ENCODE measurements around the gene ULK1.

Gene ULK1

DNA sequence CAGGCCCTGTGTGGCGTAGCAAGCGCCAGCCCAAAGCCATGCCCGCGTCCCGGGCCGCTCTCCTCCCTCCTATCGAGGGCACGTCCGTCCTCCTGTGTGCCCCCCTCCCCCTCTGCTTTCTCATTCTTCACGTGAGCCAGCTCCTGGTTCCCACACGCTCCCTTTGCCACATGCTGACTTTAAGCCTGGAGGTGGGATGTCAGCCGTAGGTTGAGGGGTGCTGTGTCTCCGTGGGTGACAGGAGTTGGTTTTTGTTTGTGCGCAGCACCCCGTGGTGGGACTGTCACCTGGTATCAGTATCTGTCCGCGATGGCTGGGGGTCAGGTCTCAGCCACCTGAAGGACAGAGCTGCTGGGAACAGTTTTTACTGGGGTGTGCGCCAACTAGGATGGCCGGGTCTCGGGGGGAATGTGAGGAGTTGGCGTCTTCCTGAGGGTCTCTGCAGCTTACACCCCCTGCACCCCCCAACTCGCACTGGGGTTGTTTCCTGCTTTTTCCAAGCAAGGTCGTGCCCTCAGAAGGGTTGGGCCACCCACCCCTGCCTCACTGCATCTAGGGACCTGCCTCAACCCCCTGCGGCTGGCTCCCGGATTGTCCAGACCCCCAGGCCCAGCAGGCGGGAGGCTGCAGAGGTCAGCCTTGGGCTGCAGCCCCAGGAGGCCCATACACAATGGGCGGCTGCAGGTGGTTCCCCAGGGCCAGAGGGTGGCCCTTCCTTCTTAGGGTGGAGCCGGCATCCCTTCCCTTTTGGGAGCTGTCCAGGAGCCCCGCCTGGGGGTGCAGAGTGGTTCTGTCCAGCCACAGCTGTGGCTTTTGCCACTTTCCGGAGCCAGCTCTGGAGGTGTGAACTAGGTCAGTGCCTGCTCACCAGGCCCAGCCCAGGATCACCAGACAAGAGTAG lies 7.3 kb downstream of the ULK1 start:
- peaks cover 3% of the 10 kb centered on the region for H3K4me1 ChIP-seq (ENCODE audit: control insufficient read depth, insufficient read depth, low read length)
- no peak overlapping the region for H3K27ac ChIP-seq (ENCODE audit: low read length)
- no peaks in the 10 kb centered on the region for H3K9me3 ChIP-seq (ENCODE audit: control insufficient read depth, insufficient read depth, low read length)
- H3K36me3 ChIP-seq (ENCODE audit: control insufficient read depth, insufficient read depth, low read length), result no peaks in the 10 kb centered on the region
- DNase-seq (ENCODE audit: low read depth, low spot score), result no peak
- no peak overlapping the region for H3K4me3 ChIP-seq (ENCODE audit: low read length)
- no peaks in the 10 kb centered on the region for H3K27me3 ChIP-seq (ENCODE audit: control insufficient read depth, insufficient read depth, low read length)
- no CpG with 5 or more reads among the region's 30 CpGs for WGBS (ENCODE audit: insufficient coverage, insufficient read length)

DNA sequence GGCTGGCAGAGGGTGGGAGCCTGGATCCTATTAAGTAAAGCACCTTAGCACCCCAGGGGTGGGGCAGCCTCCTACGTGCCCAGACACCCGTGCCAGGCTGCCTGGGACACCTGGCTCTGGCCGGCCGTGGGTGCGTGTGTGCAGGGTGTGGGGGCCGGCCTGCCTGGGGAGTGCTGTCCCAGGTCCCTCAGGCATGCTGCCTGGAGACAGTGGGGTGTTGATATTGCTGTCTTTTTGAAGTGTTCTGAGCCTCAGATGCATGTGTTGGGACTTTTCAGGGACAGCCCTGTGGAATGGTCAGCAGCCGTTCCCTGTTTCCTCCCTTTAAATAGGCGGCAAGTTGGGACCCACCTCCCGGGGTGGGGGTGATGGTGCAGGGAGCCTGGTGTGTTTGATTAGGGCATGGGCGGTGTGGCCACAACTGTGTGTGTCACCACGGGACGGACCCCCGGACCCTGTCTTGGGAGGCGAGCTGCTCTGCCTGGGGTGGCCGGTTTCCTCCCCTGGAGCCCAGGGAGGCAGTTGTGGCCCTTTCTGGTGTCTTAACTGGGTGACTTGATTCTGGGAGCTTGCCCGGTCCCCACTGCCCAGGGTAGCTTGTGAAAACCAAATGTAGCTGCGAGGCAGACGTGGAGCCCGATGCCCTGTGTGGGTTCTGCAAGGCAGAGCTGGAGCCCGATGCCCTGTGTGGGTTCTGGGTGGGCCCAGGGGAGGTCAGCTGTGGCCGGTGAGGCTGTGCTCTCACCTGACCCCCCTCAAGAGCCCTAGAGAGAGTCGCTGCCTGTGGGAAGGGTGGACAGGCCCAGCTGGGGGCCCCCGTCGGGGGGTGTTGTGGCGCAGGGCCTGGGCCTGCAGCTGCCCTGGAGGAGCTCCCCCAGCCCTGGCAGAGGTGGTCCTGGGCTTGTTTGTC lies 8.2 kb downstream of the ULK1 start:
- Histone ChIP-seq H3K4me3 (ENCODE audit: low read length) (no peak overlapping the region), H3K27ac (ENCODE audit: low read length) (no peak overlapping the region), H3K9me3 (ENCODE audit: control insufficient read depth, insufficient read depth, low read length) (no peaks in the 10 kb centered on the region), H3K36me3 (ENCODE audit: control insufficient read depth, insufficient read depth, low read length) (no peaks in the 10 kb centered on the region), H3K27me3 (ENCODE audit: control insufficient read depth, insufficient read depth, low read length) (no peaks in the 10 kb centered on the region), H3K4me1 (ENCODE audit: control insufficient read depth, insufficient read depth, low read length) (0 out of 2 replicates have a peak, but pooled peaks cover 1% of the 10 kb centered on the region)
- no peak for DNase-seq (ENCODE audit: low read depth, low spot score)
- no CpG with 5 or more reads among the region's 25 CpGs for WGBS (ENCODE audit: insufficient coverage, insufficient read length)

DNA sequence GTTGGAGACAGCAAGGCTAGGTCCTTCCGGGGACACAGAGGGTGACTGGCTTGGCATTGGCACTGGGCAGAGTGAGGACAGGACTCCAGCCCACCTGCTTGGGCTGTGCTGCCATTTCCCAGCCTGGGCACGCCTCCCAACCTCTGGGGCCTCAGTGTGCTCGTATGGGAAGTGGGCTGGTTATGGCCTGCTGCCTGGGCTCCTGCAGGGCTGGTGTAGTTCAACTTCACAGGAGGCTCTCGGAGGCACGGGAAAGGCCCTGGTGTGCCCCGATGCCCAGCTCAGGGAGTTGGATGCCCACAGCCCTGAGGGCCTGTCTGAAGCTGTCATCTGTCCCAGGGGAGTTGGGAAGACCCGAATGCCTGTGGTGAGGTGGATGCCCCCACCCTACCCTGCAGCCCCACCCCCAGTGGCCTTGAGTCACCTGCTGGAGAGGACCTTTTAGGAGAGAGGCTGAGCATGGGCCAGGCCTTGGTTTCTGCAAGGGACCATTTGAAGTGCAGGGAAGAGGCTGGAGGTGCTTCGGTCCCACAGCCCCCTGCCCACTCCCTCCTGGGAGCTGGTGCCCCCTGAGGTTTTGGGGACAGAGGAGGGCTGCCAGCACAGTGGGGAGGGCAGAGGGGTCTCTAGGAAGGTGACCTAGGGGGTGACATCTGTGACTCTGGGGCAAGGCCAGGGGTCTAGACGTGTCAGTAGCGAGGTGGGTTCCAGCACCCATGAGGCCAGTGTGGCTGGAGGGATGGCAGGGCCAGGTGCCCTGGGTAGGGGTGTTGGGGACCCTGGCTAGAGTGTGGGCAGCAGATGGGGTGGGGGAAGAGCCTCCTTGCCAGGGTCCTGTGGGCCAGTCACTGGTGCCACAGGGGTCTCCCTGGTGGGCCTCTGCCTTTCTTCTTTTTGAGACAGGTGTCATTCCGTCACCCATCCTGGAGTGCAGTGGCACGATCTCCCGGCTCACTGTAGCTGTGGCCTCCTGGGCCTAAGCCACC lies 9.1 kb downstream of the ULK1 start:
- H3K27me3 ChIP-seq (ENCODE audit: control insufficient read depth, insufficient read depth, low read length), result no peaks in the 10 kb centered on the region
- no peak overlapping the region for H3K27ac ChIP-seq (ENCODE audit: low read length)
- WGBS (ENCODE audit: insufficient coverage, insufficient read length), result no CpG with 5 or more reads among the region's 13 CpGs
- H3K9me3 ChIP-seq (ENCODE audit: control insufficient read depth, insufficient read depth, low read length), result no peaks in the 10 kb centered on the region
- 0 out of 2 replicates have a peak, but pooled peaks cover 1% of the 10 kb centered on the region for H3K4me1 ChIP-seq (ENCODE audit: control insufficient read depth, insufficient read depth, low read length)
- peaks cover 3% of the 10 kb centered on the region; the same call in 1 of the 2 replicates for H3K36me3 ChIP-seq (ENCODE audit: control insufficient read depth, insufficient read depth, low read length)
- H3K4me3 ChIP-seq (ENCODE audit: low read length), result no peak overlapping the region
- DNase-seq (ENCODE audit: low read depth, low spot score), result no peak

DNA sequence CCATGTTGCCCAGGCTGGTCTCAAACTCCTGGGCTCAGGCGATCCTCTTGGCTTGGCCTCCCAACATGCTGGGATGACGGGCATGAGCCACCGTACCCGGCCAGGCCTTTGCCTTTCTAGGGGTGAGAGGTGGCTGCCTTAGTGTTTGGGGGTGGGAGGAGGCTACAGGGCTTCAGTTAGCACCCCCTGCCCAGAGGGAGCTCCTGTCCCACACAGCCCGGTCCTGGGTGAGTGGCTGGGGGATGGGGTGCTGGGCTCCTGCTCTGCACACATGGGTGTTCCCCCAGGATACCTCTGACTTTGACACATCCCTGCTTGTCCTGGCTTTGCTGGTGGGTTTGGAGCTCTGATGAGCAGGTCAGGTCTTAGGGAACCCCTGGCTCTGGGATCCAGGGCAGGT lies 9.9 kb downstream of the ULK1 start:
- Histone ChIP-seq H3K4me1 (ENCODE audit: control insufficient read depth, insufficient read depth, low read length) (0 out of 2 replicates have a peak, but pooled peaks cover 1% of the 10 kb centered on the region), H3K27ac (ENCODE audit: low read length) (no peak overlapping the region), H3K9me3 (ENCODE audit: control insufficient read depth, insufficient read depth, low read length) (no peaks in the 10 kb centered on the region), H3K36me3 (ENCODE audit: control insufficient read depth, insufficient read depth, low read length) (peaks cover 9% of the 10 kb centered on the region), H3K27me3 (ENCODE audit: control insufficient read depth, insufficient read depth, low read length) (no peaks in the 10 kb centered on the region), H3K4me3 (ENCODE audit: low read length) (no peak overlapping the region)
- WGBS (ENCODE audit: insufficient coverage, insufficient read length), result no CpG with 5 or more reads among the region's 5 CpGs
- DNase-seq (ENCODE audit: low read depth, low spot score), result no peak

DNA sequence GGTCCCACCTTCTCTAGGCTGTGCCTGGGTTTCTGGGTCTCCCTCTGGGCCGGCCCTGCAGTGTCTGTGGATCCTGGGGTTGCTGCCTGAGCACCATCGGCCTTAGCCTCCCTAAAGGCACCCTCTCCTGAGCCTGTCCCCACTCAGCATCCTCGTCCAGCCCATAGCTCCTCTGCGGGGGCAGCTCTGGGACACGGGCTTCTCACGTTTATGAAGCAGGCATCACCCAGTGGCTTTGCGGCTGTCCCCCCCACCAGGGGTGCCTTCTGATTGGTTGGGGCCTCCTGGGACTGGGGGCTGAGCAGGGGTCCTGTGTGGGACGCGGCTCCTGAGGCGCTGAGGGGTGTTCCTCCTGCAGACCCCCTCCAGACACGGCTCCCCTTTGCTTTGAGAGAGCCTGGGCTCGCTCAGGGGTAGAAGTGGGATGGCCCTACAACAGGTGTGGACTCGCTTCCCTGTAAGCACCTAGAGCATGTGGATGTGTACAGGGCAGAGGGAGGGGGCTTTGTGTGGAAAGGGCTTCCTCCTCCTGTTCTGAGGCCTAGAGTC lies 10.7 kb downstream of the ULK1 start:
- no peak overlapping the region for H3K27ac ChIP-seq (ENCODE audit: low read length)
- WGBS (ENCODE audit: insufficient coverage, insufficient read length), result no CpG with 5 or more reads among the region's 13 CpGs
- peaks cover 17% of the 10 kb centered on the region for H3K36me3 ChIP-seq (ENCODE audit: control insufficient read depth, insufficient read depth, low read length)

DNA sequence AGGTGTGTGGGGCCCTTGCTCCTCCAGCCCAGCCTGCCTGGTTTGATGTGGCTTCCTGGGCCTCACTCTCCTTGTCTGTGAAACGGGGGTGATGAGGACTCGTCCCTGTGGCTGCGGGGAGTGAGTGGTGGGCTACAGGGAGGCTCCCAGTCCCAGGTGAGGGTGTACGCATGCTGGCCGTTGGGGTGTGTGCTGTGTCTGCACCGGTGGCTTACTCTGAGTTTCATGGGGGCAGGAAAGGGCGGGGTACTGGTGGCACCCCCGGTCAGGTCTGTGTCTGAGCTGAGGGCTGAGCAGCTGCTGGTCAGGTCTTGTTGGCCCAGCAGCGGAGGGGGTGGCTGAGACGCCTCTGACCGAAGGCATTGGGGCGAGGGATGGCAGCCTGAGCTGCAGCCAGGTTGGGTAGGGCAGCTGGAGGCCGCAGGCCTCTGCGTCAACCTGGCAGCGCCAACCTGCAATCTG lies 11.2 kb downstream of the ULK1 start:
- Histone ChIP-seq H3K27ac (ENCODE audit: low read length) (no peak overlapping the region), H3K4me1 (ENCODE audit: control insufficient read depth, insufficient read depth, low read length) (0 out of 2 replicates have a peak, but pooled peaks cover under 1% of the 10 kb centered on the region), H3K9me3 (ENCODE audit: control insufficient read depth, insufficient read depth, low read length) (no peaks in the 10 kb centered on the region), H3K4me3 (ENCODE audit: low read length) (no peak overlapping the region), H3K27me3 (ENCODE audit: control insufficient read depth, insufficient read depth, low read length) (no peaks in the 10 kb centered on the region), H3K36me3 (ENCODE audit: control insufficient read depth, insufficient read depth, low read length) (peaks cover 21% of the 10 kb centered on the region)
- no CpG with 5 or more reads among the region's 15 CpGs for WGBS (ENCODE audit: insufficient coverage, insufficient read length)
- DNase-seq (ENCODE audit: low read depth, low spot score), result no peak

More for the DNA sequence above, 10.7 kb downstream of the ULK1 start:
- no peak for DNase-seq (ENCODE audit: low read depth, low spot score)
- H3K9me3 ChIP-seq (ENCODE audit: control insufficient read depth, insufficient read depth, low read length), result no peaks in the 10 kb centered on the region
- H3K4me1 ChIP-seq (ENCODE audit: control insufficient read depth, insufficient read depth, low read length), result 0 out of 2 replicates have a peak, but pooled peaks cover 1% of the 10 kb centered on the region
- no peaks in the 10 kb centered on the region for H3K27me3 ChIP-seq (ENCODE audit: control insufficient read depth, insufficient read depth, low read length)
- H3K4me3 ChIP-seq (ENCODE audit: low read length), result no peak overlapping the region

DNA sequence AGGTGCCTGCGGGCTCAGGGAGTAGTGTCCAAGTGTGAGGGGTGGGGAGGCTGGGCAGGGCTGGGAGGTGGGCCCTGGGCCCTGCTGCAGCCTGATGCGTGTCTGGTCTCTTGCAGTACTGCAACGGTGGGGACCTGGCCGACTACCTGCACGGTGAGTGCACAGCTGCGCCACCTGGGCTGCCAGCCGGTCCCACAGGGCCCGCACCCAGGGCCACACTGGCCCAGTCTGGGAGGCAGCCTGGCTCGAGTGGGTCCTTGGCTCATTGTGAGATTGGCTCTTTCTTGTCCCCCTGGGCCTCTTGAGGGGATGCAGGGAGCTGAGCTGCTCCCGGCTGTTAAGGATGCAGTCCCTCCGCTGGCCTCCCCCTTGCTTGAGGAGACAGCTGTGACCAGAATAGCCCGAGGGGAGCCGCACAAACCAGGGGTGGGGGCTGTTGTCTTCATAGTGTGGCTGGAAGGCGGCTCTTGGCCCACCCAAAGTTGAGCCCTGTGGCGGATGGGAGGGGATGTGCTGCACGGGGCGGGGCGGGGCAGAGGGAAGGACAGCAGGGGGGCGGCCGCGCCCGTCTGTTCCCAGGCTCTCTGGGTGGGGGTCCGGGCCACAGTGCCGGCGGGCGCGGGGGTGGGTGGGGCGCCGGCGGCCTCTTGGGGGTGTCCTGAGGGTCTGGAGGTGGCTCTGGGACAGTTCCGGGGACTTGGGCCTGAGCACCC lies 13.1 kb downstream of the ULK1 start:
- Histone ChIP-seq H3K27me3 (ENCODE audit: control insufficient read depth, insufficient read depth, low read length) (no peaks in the 10 kb centered on the region), H3K36me3 (ENCODE audit: control insufficient read depth, insufficient read depth, low read length) (peaks cover 34% of the 10 kb centered on the region), H3K9me3 (ENCODE audit: control insufficient read depth, insufficient read depth, low read length) (no peaks in the 10 kb centered on the region), H3K27ac (ENCODE audit: low read length) (no peak overlapping the region), H3K4me3 (ENCODE audit: low read length) (no peak overlapping the region), H3K4me1 (ENCODE audit: control insufficient read depth, insufficient read depth, low read length) (no peaks in the 10 kb centered on the region)
- DNase-seq (ENCODE audit: low read depth, low spot score), result no peak
- no CpG with 5 or more reads among the region's 31 CpGs for WGBS (ENCODE audit: insufficient coverage, insufficient read length)

DNA sequence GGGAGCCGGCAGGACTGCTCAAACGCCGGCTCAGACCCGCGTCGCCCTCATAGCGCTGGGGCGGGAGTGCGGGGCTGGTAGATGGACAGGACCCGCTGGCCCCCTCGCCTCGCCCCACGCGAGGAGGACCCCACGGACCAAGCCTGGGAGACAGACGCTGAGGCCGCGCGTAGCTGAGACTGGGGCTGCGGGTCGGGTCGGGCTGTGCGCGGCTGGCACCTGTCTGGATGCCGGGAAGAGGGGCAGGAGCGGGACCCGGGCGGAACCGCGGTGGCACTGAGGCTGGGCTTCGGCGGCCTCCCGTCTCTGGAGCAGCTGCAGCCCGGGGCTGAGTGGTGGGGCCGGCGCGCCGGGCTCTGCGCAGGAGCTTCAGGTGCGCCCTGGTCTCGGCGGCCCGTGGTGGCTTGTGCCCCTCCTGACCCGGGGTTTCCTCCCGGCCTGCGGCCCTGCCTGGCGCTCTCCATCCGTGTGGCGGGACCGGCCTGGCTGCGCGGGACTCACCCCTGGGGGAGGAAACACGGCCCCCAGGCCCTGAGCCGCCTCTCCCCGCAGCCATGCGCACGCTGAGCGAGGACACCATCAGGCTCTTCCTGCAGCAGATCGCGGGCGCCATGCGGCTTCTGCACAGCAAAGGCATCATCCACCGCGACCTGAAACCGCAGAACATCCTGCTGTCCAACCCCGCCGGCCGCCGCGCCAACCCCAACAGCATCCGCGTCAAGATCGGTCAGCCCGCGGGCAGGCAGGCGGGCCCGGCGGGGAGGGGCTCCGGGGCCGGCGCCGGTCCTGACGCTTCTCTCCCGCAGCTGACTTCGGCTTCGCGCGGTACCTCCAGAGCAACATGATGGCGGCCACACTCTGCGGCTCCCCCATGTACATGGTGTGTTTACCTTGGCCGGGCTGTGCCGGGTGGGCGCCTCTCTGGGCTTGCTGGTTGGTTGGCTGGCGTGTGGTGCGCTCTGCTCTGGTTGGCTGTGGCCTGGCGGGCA lies 14.0 kb downstream of the ULK1 start:
- no peak for DNase-seq (ENCODE audit: low read depth, low spot score)
- Histone ChIP-seq H3K27me3 (ENCODE audit: control insufficient read depth, insufficient read depth, low read length) (no peaks in the 10 kb centered on the region), H3K36me3 (ENCODE audit: control insufficient read depth, insufficient read depth, low read length) (peaks cover 39% of the 10 kb centered on the region), H3K4me3 (ENCODE audit: low read length) (no peak overlapping the region), H3K4me1 (ENCODE audit: control insufficient read depth, insufficient read depth, low read length) (no peaks in the 10 kb centered on the region), H3K9me3 (ENCODE audit: control insufficient read depth, insufficient read depth, low read length) (no peaks in the 10 kb centered on the region), H3K27ac (ENCODE audit: low read length) (no peak overlapping the region)
- no CpG with 5 or more reads among the region's 96 CpGs for WGBS (ENCODE audit: insufficient coverage, insufficient read length)

Data from iPS DF 6.9 (cell line).